Measurements from ENCODE around the gene APMAP.

GRCh38 chr20:24972341-24972740 is 20.2 kb downstream of the APMAP start:
- no peak for TF ChIP-seq CTCF (IDR thresholded peaks at IDR 0.05 in 4 of 5, conservative IDR thresholded peaks at IDR 0.05 in 1 of 5)
- TF ChIP-seq POLR2A (IDR thresholded peaks at IDR 0.05) = no peak

Measured in gastrocnemius medialis (tissue), 4 donors.